GM12875 (cell line): ENCODE data around the gene RGS7.
"Not testable (repeated sequence)": the region's sequence is repeated elsewhere in the genome, so short reads cannot be mapped to it uniquely, and the experiment has no call there.

Experiments
- H3K4me3 ChIP-seq: one replicate; pipeline ENCODE4 v1.5.1; 2011; ENCODE audit warnings: low read depth, low read length, control low read depth
- CTCF ChIP-seq: IDR thresholded peaks from 2 replicates; pipeline ENCODE4 v1.5.1; 2011; ENCODE audit warnings: low read depth, mild to moderate bottlenecking, control low read depth, inconsistent platforms, low read length, moderate library complexity, borderline replicate concordance; ENCODE audit not compliant: insufficient read depth

The RGS7 gene

GRCh38 chr1:240980342-240980741 is 376.7 kb downstream of the RGS7 start:
- no peak overlapping the region for H3K4me3 ChIP-seq
- TF ChIP-seq CTCF: no peak

DNA sequence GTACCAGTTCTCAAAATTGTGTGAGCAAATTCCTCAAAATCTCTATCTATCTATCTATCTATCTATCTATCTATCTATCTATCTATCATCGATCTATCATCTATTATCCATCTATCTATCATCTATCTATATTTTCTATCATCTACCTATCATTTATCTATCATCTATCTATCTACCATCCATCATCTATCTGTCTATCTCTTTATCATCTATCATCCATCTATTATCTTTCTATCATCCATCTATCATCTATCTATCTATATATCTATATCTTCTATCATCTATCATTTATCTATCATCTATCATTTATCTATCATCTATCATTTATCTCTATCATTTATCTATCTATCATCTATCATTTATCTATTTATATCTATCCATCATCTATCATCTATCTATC is 380.3 kb downstream of the RGS7 start:
- TF ChIP-seq CTCF: no peak
- H3K4me3 ChIP-seq: no peak overlapping the region

DNA sequence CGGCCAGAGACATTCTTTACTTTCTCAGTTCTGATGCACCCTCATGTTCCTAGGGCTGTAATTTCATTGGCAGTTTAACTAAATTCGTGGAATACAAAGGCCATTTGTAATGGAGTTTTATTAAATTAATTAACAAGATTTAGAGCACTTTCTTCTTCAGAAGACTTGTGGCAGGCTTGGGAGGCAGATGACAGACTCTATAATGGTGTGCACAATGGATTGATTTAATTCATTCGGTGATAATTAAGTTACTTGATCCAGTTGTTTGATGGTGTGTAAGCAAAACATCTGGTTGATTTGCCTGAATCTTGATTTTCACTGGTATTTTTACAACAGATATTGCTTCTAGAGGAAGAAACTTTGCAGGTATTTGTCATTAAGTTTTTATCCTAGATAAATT is 383.1 kb downstream of the RGS7 start:
- TF ChIP-seq CTCF: no peak
- H3K4me3 ChIP-seq: no peak overlapping the region

DNA sequence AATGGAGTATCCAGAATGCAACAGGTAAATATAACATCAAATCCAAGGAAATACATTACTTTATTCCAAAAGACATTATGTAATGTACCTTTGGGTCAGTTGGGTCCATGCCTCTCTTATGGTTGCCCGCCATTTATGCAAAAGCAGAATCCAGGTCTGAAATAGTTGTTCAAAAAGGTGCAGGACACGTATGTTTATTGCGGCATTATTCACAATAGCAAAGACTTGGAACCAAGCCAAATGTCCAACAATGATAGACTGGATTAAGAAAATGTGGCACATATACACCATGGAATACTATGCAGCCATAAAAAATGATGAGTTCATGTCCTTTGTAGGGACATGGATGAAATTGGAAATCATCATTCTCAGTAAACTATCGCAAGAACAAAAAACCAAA is 384.9 kb downstream of the RGS7 start:
- not testable (repeated sequence) for H3K4me3 ChIP-seq

GRCh38 chr1:240970253-240970652 is 386.8 kb downstream of the RGS7 start:
- TF ChIP-seq CTCF: no peak
- H3K4me3 ChIP-seq: no peak overlapping the region

DNA sequence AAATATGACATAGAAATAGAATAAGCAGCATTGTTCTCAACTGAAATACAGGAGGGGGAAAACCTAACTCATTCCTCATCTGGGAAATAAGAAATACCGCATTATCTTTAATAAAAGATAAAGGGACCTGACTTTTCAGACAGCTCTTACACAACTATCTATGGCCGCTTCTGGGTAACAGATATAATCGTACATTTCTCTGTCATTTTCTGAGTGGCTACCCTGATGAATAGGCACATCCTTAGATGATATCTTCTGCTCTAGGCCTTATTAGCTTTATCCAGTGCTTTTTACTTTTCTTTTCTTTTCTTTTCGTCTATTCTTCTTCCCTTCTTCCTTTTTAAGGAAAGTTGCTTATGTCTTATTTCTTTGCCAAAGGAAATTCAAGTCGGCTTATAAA is 388.1 kb downstream of the RGS7 start:
- TF ChIP-seq CTCF: no peak
- H3K4me3 ChIP-seq: no peak overlapping the region

- no peak for TF ChIP-seq CTCF
- H3K4me3 ChIP-seq: no peak overlapping the region
Observed at GRCh38 chr1:240967070-240967724, 389.8 kb downstream of the RGS7 start.
